HepG2 (cell line): Measurements from ENCODE around the gene IRAK4. TPM values are rescaled to one million over a fixed set of nuclear protein-coding genes. Genes with fewer than 3 reads are reported as not detected.
A peak's percentile ranks its signal among the peaks of the same experiment; 100 is the strongest.

Experiments
- FIP1L1 ChIP-seq: fragments of 200-400 bp; formaldehyde crosslinking; IDR thresholded peaks from 2 replicates; pipeline ENCODE4 v1.6.1; 2018; ENCODE audit warnings: low read depth, mild to moderate bottlenecking, low read length, moderate library complexity, borderline replicate concordance; ENCODE audit not compliant: insufficient read depth
- MAFF ChIP-seq: IDR thresholded peaks from 2 replicates; pipeline ENCODE4 v1.6.1; 2011; ENCODE audit warnings: low read depth, low read length, improper control_type of control experiment
- NFE2L1 ChIP-seq: sonication (generic); formaldehyde crosslinking; IDR thresholded peaks from 2 replicates; pipeline ENCODE4 v1.4.0; 2020; ENCODE audit warnings: missing genetic modification reagents, mild to moderate bottlenecking, borderline replicate concordance
- PLSCR1 ChIP-seq: sonication (generic); formaldehyde crosslinking; IDR thresholded peaks from 2 replicates; pipeline ENCODE4 v1.5.0; 2020; ENCODE audit warnings: missing genetic modification reagents, mild to moderate bottlenecking, borderline replicate concordance
- RAD51 ChIP-seq: fragments of 450-650 bp; IDR thresholded peaks from 2 replicates; pipeline ENCODE4 v1.6.1; 2016; ENCODE audit warnings: borderline replicate concordance
- SIX4 ChIP-seq: sonication (generic); formaldehyde crosslinking; IDR thresholded peaks from 2 replicates; pipeline ENCODE4 v1.4.0; 2020; ENCODE audit warnings: missing genetic modification reagents
- SPEN ChIP-seq: sonication (generic); formaldehyde crosslinking; IDR thresholded peaks from 2 replicates; pipeline ENCODE4 v1.5.1; 2020; ENCODE audit warnings: low read depth, mild to moderate bottlenecking, missing genetic modification reagents
- ZBTB2 ChIP-seq: sonication (generic); formaldehyde crosslinking; IDR thresholded peaks from 2 replicates; pipeline ENCODE4 v1.8.0; 2022; ENCODE audit warnings: low read depth, missing genetic modification reagents
- ZNF44 ChIP-seq: sonication (generic); formaldehyde crosslinking; IDR thresholded peaks from 2 replicates; pipeline ENCODE4 v1.5.1; 2020; ENCODE audit warnings: mild to moderate bottlenecking, missing genetic modification reagents
- ZNF816 ChIP-seq: sonication (generic); formaldehyde crosslinking; IDR thresholded peaks from 2 replicates; pipeline ENCODE4 v1.8.0; 2022; ENCODE audit warnings: missing genetic modification reagents, mild to moderate bottlenecking, borderline replicate concordance
- polyA plus RNA-seq, 8 experiments: library from polyadenylated mRNA; depleted of rRNA in 3 of 8; stranded (reverse) in 7 of 8; unstranded in 1 of 8; fragments of >200 nt; fragmentation: Illumina TruSeq in 4 of 8; extraction: Trizol in 4 of 8; gene quantifications; 2 replicates each; pipeline versions ENCODE4 v1.2.1 to v1.2.3, GENCODE V29; 2011 to 2016; ENCODE audit warnings: low read depth in 4 of 8, missing spikeins in 1 of 8, mixed read lengths in 1 of 8; ENCODE audit not compliant: insufficient read depth in 1 of 8
- total RNA-seq, 5 experiments: library from RNA; depleted of rRNA; stranded (reverse); fragments of >200 nt; fragmentation: Illumina TruSeq; extraction: Trizol; gene quantifications; 2 replicates each; pipeline ENCODE4 v1.2.3, GENCODE V29; 2016; ENCODE audit warnings: low read depth in 1 of 5
- TF ChIP-seq, protein P1 (sequence below): sonication (generic); formaldehyde crosslinking; IDR thresholded peaks from 2 replicates; pipeline ENCODE4 v1.5.0; 2020; ENCODE audit warnings: mild to moderate bottlenecking, missing genetic modification reagents
- TF ChIP-seq, protein P2 (sequence below): sonication (generic); formaldehyde crosslinking; IDR thresholded peaks from 2 replicates; pipeline ENCODE4 v1.5.0; 2020; ENCODE audit warnings: mild to moderate bottlenecking, missing genetic modification reagents, borderline replicate concordance

The IRAK4 gene
- total and polyA plus RNA-seq, 2 of the 13 experiments (the other 11 are each of a cell fraction or from before 2014, with no cell fraction given), result 6.6 to 7.1 TPM

- TF ChIP-seq ZBTB2 (peak; percentile 38; the same call in 1 of the 2 replicates), PLSCR1 (no peak), MAFF (peak; percentile 75), ZNF816 (CRISPR knock-in tag) (no peak), NFE2L1 (CRISPR knock-in tag) (no peak), ZNF44 (CRISPR knock-in tag) (no peak), SPEN (CRISPR knock-in tag) (peak; percentile 77; the same call in 1 of the 2 replicates), RAD51 (no peak), SIX4 (CRISPR knock-in tag) (no peak), FIP1L1 (no peak)
- TF ChIP-seq, protein P1, sequence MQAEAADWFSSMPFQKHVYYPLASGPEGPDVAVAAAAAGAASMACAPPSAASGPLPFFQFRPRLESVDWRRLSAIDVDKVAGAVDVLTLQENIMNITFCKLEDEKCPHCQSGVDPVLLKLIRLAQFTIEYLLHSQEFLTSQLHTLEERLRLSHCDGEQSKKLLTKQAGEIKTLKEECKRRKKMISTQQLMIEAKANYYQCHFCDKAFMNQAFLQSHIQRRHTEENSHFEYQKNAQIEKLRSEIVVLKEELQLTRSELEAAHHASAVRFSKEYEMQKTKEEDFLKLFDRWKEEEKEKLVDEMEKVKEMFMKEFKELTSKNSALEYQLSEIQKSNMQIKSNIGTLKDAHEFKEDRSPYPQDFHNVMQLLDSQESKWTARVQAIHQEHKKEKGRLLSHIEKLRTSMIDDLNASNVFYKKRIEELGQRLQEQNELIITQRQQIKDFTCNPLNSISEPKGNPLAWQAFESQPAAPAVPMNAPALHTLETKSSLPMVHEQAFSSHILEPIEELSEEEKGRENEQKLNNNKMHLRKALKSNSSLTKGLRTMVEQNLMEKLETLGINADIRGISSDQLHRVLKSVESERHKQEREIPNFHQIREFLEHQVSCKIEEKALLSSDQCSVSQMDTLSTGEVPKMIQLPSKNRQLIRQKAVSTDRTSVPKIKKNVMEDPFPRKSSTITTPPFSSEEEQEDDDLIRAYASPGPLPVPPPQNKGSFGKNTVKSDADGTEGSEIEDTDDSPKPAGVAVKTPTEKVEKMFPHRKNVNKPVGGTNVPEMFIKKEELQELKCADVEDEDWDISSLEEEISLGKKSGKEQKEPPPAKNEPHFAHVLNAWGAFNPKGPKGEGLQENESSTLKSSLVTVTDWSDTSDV, result no peak
- TF ChIP-seq, protein P2, sequence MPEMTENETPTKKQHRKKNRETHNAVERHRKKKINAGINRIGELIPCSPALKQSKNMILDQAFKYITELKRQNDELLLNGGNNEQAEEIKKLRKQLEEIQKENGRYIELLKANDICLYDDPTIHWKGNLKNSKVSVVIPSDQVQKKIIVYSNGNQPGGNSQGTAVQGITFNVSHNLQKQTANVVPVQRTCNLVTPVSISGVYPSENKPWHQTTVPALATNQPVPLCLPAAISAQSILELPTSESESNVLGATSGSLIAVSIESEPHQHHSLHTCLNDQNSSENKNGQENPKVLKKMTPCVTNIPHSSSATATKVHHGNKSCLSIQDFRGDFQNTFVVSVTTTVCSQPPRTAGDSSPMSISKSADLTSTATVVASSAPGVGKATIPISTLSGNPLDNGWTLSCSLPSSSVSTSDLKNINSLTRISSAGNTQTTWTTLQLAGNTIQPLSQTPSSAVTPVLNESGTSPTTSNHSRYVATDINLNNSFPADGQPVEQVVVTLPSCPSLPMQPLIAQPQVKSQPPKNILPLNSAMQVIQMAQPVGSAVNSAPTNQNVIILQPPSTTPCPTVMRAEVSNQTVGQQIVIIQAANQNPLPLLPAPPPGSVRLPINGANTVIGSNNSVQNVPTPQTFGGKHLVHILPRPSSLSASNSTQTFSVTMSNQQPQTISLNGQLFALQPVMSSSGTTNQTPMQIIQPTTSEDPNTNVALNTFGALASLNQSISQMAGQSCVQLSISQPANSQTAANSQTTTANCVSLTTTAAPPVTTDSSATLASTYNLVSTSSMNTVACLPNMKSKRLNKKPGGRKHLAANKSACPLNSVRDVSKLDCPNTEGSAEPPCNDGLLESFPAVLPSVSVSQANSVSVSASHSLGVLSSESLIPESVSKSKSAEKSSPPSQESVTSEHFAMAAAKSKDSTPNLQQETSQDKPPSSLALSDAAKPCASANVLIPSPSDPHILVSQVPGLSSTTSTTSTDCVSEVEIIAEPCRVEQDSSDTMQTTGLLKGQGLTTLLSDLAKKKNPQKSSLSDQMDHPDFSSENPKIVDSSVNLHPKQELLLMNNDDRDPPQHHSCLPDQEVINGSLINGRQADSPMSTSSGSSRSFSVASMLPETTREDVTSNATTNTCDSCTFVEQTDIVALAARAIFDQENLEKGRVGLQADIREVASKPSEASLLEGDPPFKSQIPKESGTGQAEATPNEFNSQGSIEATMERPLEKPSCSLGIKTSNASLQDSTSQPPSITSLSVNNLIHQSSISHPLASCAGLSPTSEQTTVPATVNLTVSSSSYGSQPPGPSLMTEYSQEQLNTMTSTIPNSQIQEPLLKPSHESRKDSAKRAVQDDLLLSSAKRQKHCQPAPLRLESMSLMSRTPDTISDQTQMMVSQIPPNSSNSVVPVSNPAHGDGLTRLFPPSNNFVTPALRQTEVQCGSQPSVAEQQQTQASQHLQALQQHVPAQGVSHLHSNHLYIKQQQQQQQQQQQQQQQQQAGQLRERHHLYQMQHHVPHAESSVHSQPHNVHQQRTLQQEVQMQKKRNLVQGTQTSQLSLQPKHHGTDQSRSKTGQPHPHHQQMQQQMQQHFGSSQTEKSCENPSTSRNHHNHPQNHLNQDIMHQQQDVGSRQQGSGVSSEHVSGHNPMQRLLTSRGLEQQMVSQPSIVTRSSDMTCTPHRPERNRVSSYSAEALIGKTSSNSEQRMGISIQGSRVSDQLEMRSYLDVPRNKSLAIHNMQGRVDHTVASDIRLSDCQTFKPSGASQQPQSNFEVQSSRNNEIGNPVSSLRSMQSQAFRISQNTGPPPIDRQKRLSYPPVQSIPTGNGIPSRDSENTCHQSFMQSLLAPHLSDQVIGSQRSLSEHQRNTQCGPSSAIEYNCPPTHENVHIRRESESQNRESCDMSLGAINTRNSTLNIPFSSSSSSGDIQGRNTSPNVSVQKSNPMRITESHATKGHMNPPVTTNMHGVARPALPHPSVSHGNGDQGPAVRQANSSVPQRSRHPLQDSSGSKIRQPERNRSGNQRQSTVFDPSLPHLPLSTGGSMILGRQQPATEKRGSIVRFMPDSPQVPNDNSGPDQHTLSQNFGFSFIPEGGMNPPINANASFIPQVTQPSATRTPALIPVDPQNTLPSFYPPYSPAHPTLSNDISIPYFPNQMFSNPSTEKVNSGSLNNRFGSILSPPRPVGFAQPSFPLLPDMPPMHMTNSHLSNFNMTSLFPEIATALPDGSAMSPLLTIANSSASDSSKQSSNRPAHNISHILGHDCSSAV (CRISPR knock-in tag), result no peak
Observed at GRCh38 chr12:43805860-43806736, 47.3 kb downstream of the IRAK4 start, which contains the start of gene TWF1 (continued).
